ENCODE measurements around the gene SEMA5A.

DNA sequence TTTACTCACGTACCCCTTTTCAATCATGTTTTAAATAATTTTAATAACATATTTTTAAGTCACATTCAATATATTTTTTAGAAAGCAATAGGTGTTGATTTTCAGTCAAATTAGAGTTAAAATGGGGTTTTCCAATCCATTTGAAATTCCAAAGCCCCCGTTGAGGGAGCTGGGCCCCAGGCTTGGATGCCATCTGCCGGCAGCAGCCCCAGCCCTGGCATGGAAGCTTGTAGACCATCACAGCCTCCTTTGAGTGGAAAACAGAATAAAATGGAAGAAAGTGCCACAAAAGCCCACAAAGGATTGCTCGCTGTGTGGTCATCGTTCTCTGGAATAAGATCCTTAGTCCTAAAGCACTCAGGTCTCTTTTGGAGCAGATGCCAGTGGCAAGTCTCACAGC lies 81.4 kb downstream of the SEMA5A start:
- TF ChIP-seq, protein P1, sequence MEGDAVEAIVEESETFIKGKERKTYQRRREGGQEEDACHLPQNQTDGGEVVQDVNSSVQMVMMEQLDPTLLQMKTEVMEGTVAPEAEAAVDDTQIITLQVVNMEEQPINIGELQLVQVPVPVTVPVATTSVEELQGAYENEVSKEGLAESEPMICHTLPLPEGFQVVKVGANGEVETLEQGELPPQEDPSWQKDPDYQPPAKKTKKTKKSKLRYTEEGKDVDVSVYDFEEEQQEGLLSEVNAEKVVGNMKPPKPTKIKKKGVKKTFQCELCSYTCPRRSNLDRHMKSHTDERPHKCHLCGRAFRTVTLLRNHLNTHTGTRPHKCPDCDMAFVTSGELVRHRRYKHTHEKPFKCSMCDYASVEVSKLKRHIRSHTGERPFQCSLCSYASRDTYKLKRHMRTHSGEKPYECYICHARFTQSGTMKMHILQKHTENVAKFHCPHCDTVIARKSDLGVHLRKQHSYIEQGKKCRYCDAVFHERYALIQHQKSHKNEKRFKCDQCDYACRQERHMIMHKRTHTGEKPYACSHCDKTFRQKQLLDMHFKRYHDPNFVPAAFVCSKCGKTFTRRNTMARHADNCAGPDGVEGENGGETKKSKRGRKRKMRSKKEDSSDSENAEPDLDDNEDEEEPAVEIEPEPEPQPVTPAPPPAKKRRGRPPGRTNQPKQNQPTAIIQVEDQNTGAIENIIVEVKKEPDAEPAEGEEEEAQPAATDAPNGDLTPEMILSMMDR (optimal IDR thresholded peaks at IDR 0.05 in 1 of 3, IDR thresholded peaks at IDR 0.05 in 1 of 3, conservative IDR thresholded peaks at IDR 0.05 in 1 of 3; ENCODE audit: extremely low read depth in 1 of 3, insufficient read depth in 2 of 3, low read length in 3 of 3) = no peak
- no peak for TF ChIP-seq EZH2 (IDR thresholded peaks at IDR 0.05; ENCODE audit: low read length)

Data from keratinocyte (primary cell).